DND-41 (cell line): ENCODE results near the gene TEAD1.

Experiments
- ATAC-seq: fragments of 200-7000 bp; cut with Tn5 transposase; 3 replicates; pipeline ENCODE4 v1.9.1; 2021; ENCODE audit warnings: low read depth; ENCODE audit not compliant: insufficient read depth
- DNase-seq: peaks from one replicate; pipeline ENCODE4 v3.0.0-alpha.2; 2020
- H2AFZ ChIP-seq: 2 replicates; pipeline ENCODE4 v1.6.0; 2012; ENCODE audit warnings: low read depth, low read length
- H3K27ac ChIP-seq: 2 replicates; pipeline ENCODE4 v1.5.1; 2012; ENCODE audit warnings: low read length, inconsistent platforms
- H3K27me3 ChIP-seq: fragments of 200-600 bp; sonication (generic); 2 replicates; pipeline ENCODE4 v1.6.0; 2012; ENCODE audit warnings: low read length, mild to moderate bottlenecking, inconsistent platforms; ENCODE audit not compliant: insufficient read depth, poor library complexity
- H3K36me3 ChIP-seq: 2 replicates; pipeline ENCODE4 v1.5.1; 2012; ENCODE audit warnings: low read length, inconsistent platforms; ENCODE audit not compliant: insufficient read depth
- H3K4me1 ChIP-seq: 2 replicates; pipeline ENCODE4 v1.5.1; 2012; ENCODE audit warnings: mild to moderate bottlenecking, low read length; ENCODE audit not compliant: insufficient read depth
- H3K4me2 ChIP-seq: 2 replicates; pipeline ENCODE4 v1.6.0; 2012; ENCODE audit warnings: mild to moderate bottlenecking, moderate library complexity, low read length, inconsistent platforms; ENCODE audit not compliant: insufficient read depth
- H3K4me3 ChIP-seq, 2 experiments: fragments of 200-600 bp in 1 of 2; shearing (Covaris generic) in 1 of 2; 2 replicates each; pipeline ENCODE4 v1.5.1; 2012 to 2016; ENCODE audit warnings: inconsistent platforms in 2 of 2, low read length in 2 of 2, mild to moderate bottlenecking in 2 of 2, low read depth in 1 of 2, moderate library complexity in 1 of 2
- H3K79me2 ChIP-seq: 2 replicates; pipeline ENCODE4 v1.6.0; 2012; ENCODE audit warnings: low read length, inconsistent platforms; ENCODE audit not compliant: insufficient read depth
- H3K9ac ChIP-seq: 2 replicates; pipeline ENCODE4 v1.6.0; 2012; ENCODE audit warnings: low read depth, mild to moderate bottlenecking, inconsistent platforms, low read length, moderate library complexity
- H3K9me3 ChIP-seq: 2 replicates; pipeline ENCODE4 v1.5.1; 2012; ENCODE audit warnings: low read length, moderate library complexity, mild to moderate bottlenecking, inconsistent platforms; ENCODE audit not compliant: insufficient read depth, severe bottlenecking
- H4K20me1 ChIP-seq: 2 replicates; pipeline ENCODE4 v1.6.0; 2012; ENCODE audit warnings: low read length; ENCODE audit not compliant: insufficient read depth
- CTCF ChIP-seq: IDR thresholded peaks from 2 replicates; pipeline ENCODE4 v1.5.1; 2012; ENCODE audit warnings: borderline replicate concordance, low read length, moderate library complexity, mild to moderate bottlenecking; ENCODE audit not compliant: poor library complexity, severe bottlenecking; ENCODE audit errors: extremely low read depth
- EZH2 ChIP-seq: IDR thresholded peaks from 3 replicates; pipeline ENCODE4 v1.6.1; 2012; ENCODE audit warnings: borderline replicate concordance, low read depth, mild to moderate bottlenecking, moderate library complexity, low read length, inconsistent platforms; ENCODE audit not compliant: severe bottlenecking

Gene TEAD1

GRCh38 chr11:12678092-12678491 is 3.9 kb downstream of the TEAD1 start:
- ATAC-seq = no peak
- H3K9ac ChIP-seq = no peak overlapping the region

DNA sequence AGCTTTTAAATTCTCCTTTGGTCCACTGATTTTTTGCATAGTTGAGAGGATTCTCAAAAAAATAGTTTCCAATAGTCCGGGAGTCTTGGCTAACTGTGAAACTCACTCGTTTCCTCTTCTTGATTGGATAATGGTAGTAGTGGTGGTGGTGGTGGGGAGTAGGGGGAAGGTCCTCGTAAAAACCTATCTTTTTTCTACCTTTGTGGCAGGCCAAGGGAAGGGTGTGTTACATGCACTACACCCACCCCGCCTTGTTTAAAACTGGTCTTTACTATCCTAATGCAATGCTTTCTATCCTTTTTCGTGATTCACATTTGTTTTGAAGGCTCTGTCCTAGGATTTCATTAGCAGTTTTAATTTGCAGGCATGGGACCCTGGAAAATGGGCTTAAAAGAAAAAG is 4.8 kb downstream of the TEAD1 start:
- Histone ChIP-seq H4K20me1 (no peaks in the 10 kb centered on the region), H2AFZ (no peak overlapping the region), H3K4me1 (no peaks in the 10 kb centered on the region), H3K79me2 (no peaks in the 10 kb centered on the region), H3K4me3 (no peak overlapping the region), H3K27ac (no peak overlapping the region), H3K36me3 (no peaks in the 10 kb centered on the region), H3K9ac (no peak overlapping the region), H3K4me2 (no peak overlapping the region), H3K27me3 (peaks cover 37% of the 10 kb centered on the region), H3K9me3 (no peaks in the 10 kb centered on the region)
- ATAC-seq (no peak), DNase-seq (no peak)
- TF ChIP-seq CTCF (no peak), EZH2 (no peak)

More at GRCh38 chr11:12678092-12678491, 3.9 kb downstream of the TEAD1 start:
- H3K79me2 ChIP-seq = no peaks in the 10 kb centered on the region
- TF ChIP-seq CTCF (no peak), EZH2 (no peak)
- H2AFZ ChIP-seq = no peak overlapping the region
- no peaks in the 10 kb centered on the region for H3K9me3 ChIP-seq
- H3K27ac ChIP-seq = no peak overlapping the region
- H4K20me1 ChIP-seq = no peaks in the 10 kb centered on the region
- no peaks in the 10 kb centered on the region for H3K36me3 ChIP-seq
- no peak overlapping the region for H3K4me2 ChIP-seq
- H3K27me3 ChIP-seq = peaks cover 34% of the 10 kb centered on the region
- H3K4me3 ChIP-seq = no peak overlapping the region
- no peaks in the 10 kb centered on the region for H3K4me1 ChIP-seq
- DNase-seq = no peak

DNA sequence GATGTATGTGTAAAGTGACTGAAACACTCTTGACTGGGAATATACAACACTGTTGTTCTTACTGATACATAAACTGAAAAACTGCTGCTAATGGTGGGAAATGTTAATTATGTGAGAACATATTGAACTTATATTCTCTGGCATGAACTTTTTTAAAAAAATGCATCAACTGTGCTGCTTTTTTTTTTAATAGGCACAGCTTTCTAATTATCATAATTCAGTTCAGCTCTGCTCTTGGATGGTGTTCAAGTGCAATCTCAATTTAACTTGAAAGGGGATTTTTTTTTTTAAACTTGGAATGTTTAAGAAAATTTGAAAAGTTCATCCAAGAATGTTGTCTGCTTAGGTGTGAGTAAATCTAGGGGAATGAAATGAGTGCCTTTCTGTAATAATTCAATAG is 5.2 kb downstream of the TEAD1 start:
- H3K4me1 ChIP-seq = no peaks in the 10 kb centered on the region
- H3K4me2 ChIP-seq = no peak overlapping the region
- no peak overlapping the region for H2AFZ ChIP-seq
- no peaks in the 10 kb centered on the region for H4K20me1 ChIP-seq
- ATAC-seq (no peak), DNase-seq (no peak)
- no peak overlapping the region for H3K4me3 ChIP-seq
- no peak for TF ChIP-seq EZH2
- no peak for TF ChIP-seq CTCF
- no peak overlapping the region for H3K27ac ChIP-seq
- no peak overlapping the region for H3K9ac ChIP-seq
- no peaks in the 10 kb centered on the region for H3K36me3 ChIP-seq
- H3K9me3 ChIP-seq = no peaks in the 10 kb centered on the region
- H3K79me2 ChIP-seq = no peaks in the 10 kb centered on the region
- peaks cover 38% of the 10 kb centered on the region for H3K27me3 ChIP-seq

DNA sequence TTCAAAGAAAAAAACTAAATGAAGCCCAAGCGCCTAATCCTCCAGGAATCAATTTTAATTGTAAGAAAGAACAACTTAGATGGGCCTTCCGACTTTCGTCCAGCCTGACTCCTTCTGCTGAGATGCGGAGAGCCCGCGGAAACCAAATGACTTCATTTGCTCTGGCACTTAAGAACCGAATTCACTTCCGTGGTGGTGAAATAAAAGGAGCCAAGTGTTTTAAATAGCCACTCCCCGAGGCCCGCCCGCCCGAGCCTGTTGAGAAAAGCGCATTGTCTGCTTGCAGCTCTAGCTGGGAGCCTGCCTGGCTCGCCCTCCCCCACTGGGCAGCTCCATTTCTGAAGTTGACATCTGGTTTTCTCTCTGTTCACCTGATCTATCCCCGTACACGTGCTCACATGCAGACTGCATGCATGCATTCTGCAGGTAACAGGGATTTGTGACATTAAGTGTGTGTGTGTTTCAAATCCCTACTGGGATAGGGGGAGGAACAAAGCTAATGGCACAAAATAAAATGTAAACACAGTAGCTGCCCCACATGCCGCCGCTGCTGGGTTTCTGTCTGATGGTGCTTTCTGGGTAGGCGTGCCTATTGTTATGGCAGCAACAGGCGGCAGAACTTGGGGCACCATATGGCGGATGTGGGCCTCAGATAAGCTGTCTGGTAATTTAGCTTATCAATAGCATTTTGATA is 6.2 kb downstream of the TEAD1 start:
- no peaks in the 10 kb centered on the region for H4K20me1 ChIP-seq
- H2AFZ ChIP-seq = no peak overlapping the region

More for the DNA sequence above, 6.2 kb downstream of the TEAD1 start:
- Histone ChIP-seq H3K4me2 (no peak overlapping the region), H3K36me3 (no peaks in the 10 kb centered on the region), H3K9ac (no peak overlapping the region), H3K4me3 (no peak overlapping the region), H3K4me1 (no peaks in the 10 kb centered on the region), H3K27ac (no peak overlapping the region), H3K27me3 (peaks cover 43% of the 10 kb centered on the region), H3K9me3 (no peaks in the 10 kb centered on the region), H3K79me2 (no peaks in the 10 kb centered on the region)
- ATAC-seq (no peak), DNase-seq (no peak)
- TF ChIP-seq EZH2 = no peak
- TF ChIP-seq CTCF = no peak
